Activated CD4-positive, alpha-beta T cell treated with anti-CD3 and anti-CD28 coated beads, Interleukin-2, amount 50 U/mL, for 4 hours (primary cell): ENCODE results near the gene EPN2.
A peak's percentile ranks its signal among the peaks of the same experiment; 100 is the strongest.

ENCODE experiments used
- DNase-seq, 2 experiments: peaks; one replicate each; pipeline ENCODE4 v3.0.0-alpha.2; 2020

Gene EPN2

DNA sequence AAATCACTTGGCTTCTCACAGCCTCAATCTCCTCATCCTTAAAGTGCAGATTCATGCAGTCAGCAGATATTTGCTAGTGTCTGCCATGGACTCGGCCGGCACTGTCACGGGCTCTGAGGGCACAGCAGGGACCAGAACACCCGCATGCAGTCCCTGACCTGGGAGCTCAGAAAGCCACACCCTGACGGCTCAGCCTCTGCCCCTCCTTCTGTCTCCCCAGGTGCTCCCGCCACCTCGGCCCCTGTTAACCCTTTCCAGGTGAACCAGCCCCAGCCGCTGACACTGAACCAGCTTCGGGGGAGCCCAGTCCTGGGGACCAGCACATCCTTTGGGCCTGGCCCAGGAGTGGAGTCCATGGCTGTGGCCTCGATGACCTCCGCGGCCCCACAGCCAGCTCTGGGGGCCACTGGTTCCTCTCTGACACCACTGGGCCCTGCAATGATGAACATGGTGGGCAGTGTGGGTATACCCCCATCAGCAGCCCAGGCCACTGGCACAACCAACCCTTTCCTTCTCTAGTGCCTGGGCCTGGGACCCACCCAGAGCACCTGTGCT lies 96.6 kb downstream of the EPN2 start:
- DNase-seq: no peak

DNA sequence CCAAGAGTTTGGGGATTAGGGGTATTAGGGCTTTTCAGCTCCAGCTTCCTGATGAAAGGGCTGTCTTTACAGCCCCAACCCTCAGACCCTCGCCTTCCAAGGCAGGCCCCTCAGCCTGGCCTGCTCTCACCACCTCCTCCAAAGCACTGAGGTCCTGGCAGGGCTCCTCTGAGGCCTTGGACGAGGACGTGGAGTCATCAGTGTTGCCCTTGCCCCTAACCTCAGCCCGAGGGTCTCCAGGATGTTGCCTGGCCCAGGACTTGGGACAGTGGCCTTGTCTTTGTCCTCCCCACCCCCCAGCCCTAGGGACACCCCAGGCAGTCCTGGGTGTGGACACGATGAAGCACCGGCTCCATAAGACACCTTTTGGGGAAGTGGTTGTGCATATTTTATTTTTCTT lies 97.2 kb downstream of the EPN2 start:
- DNase-seq: no peak

DNA sequence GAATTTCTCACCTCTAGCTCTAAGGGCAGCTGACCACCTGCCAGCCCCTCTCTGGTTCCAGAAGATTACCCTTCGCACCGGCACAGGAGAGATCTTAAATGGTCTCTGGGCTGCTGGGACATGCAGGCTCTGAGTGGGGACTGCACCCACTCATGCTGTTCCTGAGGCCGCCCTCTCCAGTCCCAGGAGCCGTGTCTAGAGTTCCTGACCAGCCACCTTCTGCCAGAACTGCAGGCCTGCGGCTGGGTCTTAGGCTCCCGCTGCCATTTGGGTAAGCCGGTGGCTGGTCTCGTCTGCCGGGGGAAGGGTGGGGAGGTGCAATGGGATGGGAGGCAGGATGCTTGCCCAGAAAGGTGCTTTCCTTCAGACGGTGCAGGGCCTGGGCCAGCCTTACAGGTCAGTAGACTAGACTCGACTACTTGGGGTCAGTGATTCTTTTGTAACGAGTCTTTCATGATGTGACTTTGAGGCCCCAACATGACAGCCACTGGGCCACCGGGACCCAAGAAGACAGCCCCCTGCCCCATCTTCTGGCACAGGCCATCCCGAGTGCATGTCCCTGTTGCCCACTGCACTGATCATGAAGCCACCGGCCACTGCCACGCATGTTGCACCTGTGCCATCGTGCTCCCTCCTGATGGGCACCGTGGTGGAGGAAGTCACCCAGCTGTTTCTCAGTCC lies 98.9 kb downstream of the EPN2 start:
- DNase-seq: no peak

DNA sequence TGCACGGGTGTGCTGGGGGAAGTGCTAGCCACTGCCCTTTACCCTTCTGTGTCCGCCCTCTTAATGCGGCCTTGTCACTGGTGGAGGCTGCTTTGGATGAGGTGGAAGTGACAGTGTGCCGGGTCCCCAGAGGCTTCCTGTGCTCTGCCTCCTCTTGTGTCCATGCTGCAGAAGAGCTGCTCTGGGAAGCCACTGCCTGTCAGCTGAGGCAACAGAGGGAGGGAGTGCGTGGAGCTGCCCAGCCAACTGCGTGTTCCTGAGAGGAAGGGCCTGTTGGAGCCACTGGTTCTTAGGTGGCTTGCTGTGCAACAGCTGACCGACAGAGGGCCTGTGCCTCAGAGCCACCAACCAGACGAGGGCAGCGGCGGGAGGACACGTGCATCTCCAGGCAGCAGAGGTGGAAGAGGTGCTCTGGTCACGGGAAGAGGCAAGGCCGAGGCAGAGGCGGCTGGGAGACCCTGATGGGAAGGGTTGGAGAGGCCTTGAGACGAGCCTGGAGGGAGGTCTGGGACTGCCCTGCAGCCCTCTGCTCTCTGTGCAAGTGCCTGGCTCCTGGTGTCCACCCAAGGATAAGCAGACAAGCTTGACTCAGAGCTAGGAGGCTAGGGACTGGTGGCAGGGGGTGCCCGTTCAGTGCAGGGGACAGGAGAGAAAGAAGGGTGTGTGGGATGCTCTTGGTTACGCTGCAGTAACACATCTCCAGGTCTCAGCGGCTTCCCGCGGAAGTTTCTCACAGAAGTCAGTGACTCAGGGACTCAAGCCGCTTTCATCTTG lies 100.0 kb downstream of the EPN2 start:
- no peak for DNase-seq

DNA sequence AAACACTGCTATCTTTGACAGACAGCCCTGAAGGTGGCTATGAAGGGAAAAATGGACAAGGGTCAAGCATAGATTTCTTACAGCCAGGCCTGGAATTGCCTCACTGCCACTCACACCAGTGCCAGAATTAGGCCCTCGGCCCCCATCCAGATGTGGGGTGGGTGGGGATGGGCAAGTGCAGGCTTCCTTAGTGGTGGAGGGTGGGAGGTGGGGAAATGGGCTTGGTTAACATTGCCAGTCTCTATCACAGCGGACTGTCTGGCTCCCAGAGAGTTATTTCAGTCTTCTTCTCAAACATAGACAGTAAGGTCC lies 100.5 kb downstream of the EPN2 start:
- no peak for DNase-seq

DNA sequence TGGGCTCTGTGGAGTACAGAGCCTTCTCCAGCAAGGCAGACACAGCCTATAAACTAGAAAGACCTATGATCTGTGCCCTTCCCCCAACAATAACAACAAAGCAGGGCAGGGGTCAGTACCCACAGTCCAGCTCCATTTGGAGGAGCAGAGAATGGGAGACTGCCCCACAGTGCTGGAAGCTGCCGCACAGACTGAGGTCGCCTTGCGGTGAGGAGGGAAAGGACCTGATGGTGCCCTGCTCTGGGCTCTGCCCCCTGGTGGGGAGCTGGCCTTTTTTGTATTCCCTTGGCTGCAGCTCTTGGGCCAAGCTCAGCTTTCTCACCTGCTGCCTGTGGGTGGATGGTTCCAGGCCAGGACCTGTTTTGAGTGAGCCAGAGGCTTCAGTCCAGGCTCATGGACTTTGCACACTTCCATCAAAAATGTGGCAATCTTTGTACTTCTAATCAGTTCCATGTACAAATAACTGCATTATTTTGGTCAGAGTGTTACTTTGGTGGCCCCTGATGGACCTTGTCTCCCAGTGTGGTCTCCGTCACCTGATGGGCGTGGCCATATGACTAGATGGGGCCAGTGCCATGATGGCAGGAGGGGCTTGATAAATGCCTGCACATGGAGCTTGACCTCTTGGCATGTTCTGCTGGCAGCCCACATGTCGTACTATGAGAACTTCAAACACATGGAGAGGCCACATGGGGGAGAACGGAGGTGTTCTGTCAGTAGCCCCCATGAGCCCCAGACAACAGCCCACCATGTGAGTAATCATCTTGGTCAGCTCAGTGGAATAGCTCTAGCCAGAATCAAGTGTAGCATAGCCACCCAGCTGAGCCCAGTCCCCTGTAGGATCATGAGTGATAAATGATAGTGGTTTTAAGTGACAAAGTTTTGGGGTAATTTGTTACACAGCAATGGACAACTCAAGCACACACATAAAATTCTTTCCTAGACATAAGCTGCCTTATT lies 101.1 kb downstream of the EPN2 start:
- DNase-seq: peak; percentile 58 to 61

DNA sequence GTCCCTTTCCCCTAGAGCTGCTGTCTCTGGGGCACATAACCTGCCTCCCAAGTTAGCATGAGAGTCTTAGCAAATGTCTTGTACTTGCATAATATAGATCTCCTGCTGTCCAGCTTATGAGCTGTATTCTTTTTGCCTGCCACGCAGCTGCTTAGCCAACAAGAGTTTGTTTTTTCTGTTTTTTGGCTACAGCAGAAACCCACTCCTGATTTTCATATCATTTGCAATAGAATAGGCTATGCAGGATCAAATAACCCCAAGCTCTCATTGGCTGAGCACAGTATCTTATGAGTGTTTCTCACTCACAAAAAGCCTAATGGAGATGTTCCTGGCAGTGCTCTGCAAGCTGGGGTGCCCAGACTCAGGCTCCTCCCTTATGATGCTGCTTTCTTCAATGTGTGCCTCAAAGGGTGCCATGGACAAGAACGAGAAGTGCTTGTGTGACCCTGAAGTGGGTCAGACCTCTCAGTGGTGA lies 102.2 kb downstream of the EPN2 start:
- DNase-seq: no peak

DNA sequence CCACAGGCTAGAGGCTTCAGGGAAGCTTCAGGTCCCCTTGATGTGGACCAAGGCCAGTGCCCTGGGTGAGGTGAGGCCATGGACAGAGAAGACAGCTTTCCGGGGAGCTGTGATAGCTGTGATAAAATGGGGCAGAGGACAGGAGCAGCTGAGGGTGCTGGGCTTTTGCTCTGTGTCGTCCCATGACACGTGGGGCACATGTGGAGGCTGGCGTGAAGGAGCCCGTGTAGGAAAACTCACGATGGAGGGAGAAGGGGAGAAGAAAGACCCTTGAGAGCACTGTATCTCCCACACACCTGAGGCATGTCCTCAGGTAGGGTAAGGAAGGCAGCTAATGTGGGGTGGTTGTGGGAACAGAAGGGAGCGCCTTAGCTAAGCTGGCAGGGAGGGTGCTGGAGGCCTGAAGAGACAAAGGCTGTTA lies 104.1 kb downstream of the EPN2 start:
- no peak for DNase-seq

DNA sequence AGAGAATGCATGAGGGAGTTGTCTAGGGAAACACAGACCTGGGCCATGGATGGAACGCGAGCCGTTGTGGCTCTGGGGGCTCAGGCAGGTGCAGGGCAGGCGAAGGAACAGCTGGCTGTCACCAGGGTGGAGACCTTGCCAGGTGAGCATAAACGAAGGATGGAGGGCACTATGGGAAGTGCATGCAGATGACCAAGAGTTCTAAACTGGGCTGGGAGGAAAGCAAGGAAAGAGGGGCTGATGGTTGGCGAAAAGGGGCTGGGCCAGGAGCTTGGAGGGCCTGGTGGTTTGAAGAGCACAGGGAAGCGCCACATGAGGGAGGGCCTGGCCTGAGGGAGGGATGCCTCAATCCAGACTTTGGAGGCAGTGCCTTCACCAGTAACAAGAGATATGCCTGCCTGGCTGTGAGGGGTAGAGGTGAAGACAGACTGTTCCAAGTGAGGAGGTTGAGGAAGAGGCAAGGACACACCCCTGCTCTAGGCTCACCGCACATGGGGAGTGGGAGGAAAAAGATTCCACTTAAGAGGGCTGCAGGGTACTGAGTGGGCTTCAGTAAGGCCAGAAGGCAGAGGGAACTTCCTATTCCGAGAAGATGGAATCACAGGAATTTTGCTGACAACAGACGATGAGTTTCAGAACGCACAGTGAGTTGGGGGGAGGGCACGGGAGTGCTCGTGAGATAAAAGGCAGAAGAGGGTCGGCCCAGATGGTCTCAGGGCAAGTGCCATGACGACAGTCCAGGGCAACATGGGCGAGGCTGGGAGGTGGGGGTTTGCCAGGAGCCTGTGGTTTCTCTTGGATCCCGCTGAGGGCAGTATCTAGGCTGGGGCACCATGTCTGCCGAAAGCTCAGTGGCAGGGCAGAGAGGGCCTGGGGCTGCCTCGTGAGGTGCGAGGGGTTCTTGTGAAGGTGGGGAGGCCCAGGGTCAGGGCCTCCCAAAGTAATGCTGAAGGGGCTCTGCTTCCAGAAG lies 104.8 kb downstream of the EPN2 start:
- DNase-seq: no peak

DNA sequence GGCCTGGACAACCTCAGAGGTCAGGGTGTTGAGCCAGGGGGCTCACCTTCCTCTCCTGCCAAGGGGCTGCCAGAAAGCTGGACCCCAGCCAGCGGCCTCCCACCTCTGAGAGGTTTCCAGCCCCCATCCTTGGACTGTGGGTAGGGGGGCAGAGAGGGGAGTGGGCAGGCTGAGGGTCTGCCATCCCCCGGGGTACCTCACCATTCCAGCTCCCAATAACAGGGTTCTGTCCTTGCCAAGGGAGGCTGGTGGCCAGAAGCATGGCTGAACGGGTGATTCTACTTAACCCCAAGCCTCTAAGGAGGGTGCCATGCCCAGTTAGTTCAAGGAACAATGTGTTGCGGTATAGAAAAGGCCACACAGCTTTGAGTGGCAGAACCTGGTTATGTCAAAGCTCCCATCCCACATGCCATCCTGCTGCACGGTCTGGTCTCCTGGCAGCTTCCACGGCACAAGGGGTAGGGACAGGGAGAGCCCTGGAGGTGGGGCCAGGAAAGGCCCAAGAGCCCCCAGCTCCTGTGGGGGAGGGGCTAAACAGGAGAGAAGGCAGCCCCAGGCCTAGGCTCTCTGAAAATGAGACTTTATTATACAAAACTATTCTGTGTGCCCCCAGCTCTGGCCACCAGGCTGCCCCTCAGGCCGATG lies 105.6 kb downstream of the EPN2 start:
- DNase-seq: no peak

DNA sequence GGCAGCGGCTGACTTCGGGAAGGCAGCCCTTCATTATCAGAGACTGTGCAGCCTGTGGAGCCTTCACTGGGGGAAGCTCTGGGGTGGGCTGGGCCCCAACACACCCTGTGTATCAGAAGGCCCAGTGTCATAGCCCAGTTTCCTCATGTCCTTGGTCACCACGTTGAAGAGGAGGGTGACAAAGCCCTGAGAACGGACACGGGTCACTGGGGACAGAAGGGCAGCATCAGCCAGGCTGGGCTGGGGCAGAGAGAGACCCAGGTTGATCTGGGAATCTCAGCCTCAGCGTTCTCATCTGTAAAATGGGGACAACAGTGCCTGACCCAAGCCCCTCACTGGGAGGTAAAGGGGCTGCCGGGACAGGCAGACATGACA lies 106.1 kb downstream of the EPN2 start:
- DNase-seq: no peak

DNA sequence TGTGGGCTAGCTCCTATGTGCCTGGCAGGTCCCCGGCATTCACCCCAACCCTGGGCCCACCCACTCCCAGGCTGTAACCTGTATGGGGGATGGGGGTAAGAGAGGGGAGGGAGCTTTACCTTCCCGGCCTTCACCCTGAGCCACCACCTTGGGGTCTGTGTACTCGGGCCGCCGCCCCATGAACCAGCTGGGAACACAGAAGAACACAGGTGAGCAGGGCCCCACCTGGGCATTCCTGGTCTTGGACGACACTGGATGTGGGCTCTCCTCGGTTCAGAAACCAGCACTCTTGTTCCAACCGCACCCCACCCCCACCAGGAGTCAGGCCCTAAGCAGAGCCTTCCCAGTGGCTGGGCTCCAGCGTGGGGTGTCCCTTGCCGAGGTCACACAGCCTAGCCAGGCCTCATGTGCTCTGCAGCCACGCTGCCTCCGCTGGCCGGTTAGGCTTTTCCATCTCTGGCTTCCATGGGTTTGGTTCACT lies 106.5 kb downstream of the EPN2 start:
- no peak for DNase-seq

DNA sequence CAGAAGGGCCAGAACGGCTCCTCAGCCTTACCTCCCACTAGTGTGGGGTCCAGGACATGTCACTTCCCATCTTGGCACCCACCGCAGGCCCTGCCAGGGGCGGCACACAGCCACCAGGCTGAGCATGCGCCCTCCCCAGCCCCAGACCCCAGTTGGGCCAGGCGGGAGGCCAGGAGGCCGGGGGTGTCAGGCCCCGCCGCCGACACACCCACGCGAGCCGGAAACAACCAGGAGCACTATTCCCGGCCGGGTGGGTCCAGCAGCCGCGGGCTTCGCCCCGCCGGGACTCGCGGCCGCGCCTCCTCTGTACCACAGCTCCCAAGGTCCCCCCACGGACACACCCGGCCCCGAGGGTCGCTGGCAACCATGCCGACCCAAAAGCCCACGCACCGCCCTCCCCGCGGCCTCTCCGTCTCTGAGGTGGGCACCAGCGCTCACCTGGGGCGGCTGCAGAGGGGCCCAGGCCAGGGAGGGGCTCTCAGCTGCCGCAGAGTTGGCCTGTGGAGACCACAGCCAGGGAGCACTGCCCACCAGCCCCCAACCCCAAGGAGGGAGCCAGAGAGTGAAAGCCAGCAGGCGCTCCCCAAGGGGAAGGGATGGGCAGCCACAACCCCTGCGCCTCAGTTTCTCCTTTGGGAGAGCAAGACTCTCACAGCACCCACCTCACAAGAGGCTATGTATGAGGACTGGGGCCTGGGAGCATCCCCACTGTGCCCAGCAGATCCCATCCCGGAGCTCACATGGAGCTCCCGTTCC lies 107.3 kb downstream of the EPN2 start:
- DNase-seq: no peak

DNA sequence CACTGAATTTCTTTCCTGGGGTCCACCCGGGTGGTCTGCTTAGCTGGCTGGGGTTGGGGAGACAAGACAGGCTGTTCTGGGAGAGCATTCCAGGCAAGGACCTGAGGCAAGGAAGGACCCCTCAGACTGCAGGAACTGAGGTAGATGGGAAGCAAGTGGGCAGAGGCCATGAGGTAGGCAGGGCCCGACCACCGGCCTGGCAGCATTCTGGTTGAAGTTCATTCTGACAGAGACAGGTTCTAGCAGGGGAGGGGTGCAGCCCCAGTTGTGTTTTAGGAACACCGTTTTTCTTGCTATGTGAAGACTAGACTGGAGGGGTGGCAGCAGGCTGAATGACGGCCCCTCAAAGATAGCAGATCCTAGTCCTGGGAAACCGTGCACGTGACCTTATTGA lies 107.9 kb downstream of the EPN2 start:
- DNase-seq: no peak

DNA sequence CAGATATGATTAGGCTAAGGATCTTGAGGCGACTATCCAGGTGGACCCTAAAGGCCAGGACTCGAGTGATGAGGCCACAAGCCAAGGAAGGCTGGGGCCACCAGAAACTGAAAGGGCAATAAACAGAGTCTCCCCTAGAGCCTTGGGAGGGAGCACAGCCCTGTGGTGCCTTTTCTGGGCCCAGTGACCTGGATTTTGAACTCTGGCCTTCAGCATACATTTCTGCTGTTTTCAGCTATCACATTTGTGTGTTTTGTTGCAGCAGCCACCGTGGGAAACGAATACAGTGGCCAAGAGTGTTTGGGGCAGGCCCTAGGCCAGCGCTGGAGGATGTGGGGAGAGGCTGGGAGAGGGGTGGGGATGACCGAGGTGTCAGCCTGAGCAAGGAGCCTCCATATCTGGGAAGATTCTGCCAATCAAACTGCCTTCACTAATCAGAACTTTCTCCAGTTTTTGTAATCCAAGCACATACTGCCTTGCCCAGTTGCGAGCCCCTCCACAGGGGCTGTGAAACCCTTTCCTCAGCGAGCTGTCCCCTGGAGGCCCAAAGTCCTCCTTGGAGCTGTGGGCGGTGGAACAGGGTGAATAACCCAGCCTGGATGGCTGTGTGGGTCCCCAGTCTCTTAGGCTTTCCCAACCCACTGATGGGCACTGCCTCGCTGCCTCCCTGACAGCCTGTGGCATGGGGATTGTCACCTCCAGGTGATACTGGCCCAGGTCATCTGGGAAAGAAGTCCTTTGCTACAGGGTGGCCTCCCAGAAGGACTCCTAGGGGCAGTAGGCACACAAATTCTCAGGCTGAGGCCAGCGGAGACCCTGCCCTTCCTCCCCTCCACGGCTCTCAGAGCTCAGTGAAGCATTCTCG lies 108.6 kb downstream of the EPN2 start:
- no peak for DNase-seq

DNA sequence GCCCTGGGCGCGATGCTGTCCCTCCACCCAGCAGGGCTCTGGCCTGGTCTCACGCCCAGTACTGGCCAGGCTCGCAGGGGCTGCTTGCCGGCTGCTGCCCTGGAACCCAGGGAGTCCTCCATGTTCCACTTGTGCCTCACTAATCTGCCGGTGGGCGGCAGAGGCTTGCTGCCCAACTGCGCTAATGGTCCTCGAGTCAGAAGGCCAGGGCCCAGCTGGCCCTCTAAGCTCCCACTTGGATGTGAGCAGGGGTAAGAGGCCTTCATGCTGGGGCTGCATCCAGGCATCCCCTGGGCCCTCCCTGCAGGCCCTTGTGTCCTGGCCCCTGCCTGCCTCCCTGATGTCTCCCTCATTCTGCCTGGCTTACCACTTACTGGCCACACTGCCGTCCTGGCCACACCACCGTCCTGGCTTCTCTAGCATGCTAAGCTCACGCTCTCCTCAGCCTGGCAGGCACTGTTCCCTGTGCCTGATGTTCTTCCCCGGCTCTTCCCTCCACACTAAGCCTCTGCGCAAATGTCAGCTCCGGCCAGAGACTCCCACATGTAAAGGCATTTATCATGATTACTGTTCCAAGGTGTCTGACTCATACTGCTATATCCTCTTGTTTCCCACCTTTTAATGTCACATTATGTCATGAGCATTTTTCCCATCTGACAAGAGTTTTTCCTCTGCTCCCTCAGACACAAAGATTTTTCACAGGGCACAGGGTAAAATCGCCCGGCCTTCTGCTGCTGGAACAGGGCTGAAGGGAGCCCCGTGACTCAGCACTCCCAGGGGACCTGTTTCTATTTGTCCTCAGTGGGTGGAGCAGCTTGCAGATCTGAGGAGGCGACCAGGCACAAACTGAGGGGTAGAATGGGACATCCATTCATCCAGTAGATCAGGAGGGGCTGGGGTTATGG lies 109.4 kb downstream of the EPN2 start:
- DNase-seq: no peak

DNA sequence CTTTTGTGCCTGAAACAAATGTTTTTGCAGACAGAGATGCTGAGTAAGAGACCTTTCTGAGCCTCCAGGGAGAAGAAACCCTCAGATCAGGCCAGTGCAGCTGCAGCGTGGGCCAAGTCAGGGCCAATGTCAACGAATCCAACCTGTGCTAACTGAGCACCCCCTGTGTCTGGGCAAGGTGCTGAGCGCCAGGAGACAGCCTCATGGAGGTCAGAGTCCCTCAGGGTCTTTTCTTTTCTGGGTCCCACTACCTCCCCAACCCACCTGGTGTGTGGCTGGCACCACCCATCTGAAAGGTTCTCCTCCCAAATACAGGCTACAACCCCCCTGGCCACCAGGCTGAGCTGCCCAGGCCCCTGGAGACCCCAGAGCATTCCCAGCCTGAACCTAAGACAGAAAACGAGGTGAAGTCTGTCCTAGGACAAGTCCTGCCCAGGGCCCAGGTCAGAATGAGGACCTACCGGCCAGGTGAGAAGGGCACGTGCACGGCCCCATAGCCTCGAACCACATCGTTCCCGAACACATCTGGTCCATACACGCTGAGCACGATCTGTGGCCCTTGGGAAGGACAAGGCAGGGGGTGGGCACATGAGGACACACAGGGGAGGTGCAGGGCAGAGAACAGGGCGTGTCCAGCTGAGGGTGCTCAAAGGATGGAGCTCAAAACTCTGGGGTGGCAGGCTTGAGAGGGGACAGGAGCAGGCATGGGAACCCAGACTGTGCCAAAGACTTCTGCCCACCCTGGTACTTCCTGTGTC lies 110.3 kb downstream of the EPN2 start:
- DNase-seq: no peak
